HG03103 (cell line): ENCODE measurements around the gene TOR1A.
"Not testable (repeated sequence)": the region's sequence is repeated elsewhere in the genome, so short reads cannot be mapped to it uniquely, and the experiment has no call there.

ENCODE experiments used
- ATAC-seq: cut with Tn5 transposase; IDR thresholded peaks from one replicate; pipeline ENCODE4 v1.9.1; 2021; ENCODE audit warnings: low read depth; ENCODE audit not compliant: unreplicated experiment

Gene TOR1A

DNA sequence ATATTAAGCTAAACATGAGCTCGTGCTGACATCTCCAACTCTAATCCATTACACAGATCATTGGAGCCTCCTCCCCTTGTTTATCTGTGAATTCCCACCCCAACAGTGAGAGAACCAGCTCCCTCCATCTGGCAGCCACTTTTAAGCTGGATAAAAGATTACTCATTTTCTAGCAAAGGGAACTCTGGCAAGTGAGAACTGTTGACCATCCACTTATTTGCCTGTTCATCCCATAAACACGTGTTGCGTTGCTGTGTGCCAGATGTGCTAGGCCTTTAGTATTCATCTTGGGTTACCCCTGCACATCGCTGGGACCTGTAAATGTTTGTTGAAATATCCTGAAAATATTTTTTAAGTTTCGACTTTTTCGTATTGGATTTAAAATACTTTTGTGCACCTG, 2.4 kb upstream of the TOR1A start:
- no peak for ATAC-seq

DNA sequence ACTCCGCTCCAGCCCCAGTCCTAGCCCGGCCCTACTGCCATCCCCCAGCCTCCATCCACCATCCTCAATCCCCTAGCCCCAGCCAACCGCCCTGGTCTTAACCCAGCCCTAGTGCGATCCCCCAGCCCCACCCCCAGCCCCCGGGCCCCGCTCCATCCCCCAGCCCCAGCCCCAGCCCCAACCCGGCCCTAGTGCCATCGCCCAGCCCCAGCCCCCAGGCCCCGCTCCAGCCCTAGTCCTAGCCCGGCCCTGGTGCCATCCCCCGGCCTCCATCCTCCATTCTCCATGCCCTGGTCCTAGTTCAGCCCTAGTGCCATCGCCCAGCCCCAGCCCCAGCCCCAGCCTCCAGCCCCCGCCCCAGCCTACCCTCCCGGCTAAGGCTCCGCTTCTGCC, 398 bp downstream of the TOR1A start:
- ATAC-seq: peak; percentile 10

DNA sequence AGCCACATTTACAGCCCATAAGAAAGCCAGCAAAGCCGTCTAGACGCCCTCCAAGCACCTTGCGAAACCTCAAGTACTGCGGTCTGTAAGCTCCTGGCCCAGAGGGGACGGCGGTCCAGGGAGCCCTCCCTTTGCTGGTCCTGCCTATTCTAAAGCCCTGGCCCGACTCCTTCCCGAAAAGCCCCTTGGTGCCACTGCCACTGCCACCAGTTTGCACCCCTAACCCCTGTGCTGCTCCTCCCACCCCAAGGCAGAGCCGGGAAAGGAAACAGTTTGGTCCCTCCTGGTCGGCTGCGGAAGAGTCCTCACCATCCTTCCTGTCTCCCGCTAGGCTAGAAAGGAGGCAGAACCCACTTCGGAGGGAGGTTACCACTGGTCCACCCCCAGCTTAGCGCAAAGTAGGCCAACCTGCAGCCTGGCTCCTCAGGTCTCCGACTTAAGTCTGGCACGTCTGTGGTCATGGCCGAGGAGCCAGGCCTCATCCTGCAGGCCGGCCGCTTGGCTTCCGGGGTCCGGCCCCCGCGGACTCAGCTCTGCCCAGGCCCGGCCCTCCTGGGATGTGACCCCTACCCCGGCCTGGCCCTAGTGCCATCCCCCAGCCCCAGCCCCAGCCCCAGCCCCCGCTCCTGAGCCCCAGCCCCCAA, 916 bp downstream of the TOR1A start:
- no peak for ATAC-seq

DNA sequence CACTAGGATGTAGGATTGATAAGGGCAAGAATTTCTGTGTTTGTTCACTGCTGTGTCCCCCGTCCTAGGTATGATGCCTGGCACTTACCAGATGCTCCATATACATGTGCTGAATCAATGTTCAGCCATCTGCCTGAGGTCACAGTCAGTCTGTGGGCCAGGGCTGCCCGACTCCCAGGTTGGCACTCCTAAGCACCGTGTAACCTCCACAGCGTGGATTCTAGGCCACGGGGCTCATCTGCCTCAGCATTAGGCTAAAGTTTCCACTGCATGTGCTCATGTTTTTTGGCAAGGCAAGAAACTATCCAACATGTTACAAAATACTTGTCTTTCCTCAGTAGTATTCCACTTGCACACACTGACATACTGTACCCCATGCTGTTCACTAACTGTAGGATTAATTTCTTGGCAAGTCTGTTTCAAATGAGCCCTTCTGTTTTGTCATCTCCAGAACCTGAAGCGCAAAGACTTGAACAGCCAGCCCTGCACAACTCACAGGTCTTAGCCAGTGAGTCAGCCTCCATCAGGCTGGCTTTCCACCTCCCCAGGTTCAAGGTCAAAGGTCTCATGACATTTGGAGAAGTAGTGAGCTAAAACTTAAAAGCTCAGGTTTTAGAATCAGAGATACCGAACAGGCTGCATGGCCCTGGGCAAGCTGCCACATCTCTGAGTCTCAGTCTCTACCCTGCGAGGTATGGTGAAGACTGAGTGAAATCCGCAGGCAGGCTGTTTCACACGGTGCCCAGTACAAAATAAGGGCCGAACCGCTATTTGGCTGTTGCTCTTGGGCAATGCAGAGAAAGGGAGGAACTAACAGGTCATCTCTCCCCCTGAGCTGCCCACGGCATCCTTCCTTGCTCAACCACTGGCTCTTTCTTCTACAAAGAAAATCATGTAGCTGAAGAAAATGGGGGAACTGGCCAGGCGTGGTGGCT, 7.2 kb downstream of the TOR1A start:
- no peak for ATAC-seq

DNA sequence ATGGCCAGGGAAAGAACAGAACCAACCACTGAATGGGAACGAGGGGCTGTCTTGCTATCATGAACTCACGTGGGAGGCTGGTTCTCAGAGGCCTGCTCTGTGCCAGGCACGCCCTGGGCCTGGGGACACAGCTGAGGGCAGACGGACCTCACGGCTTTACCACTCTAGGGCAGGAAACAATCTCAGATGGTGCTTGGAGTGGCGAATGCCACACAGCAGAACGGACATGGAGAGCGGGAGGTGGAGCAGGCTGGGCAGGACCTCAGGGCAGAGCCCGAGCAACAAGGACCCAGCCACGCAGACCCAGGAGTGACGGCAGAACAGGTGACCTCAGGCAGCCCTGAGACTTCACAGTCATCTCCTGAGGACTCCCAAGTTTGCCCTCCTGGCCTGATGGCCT, 8.7 kb downstream of the TOR1A start:
- no peak for ATAC-seq

DNA sequence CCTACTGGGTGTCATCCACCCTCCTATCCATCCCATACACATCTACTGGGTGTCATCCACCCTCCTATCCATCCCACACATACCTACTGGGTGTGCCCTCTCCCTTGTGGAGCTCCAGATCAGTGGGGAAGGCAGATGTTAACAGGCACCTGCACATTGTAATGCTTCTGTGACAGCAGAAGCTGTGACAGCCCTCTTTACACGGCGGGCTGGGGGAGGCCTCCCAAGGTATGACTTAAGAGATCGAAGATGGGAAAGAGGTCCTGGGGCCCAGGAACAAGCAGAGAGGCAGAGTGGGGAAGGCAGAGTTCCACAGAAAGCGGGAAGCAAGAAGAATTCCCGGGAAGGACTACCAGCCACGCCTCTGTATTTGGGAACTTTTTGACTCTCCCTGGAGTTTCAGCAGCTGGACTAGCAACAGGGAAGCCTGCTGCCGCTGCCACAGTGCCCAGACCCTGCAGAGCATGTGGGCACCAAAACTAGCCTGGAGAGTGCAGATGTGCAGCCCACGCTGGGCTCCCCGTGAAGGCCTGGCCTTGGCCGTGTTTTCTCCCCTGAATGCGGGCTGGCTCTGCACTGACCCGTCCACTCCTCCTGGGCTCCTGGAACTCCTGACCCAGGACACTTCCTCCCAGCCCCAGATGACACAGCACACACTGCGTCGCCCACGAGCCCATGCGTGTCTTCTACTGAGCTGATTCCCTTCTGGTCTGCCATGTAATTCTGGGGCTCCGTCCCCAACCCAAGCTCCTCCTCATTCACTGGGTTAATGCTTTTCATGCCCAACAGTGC, 9.3 kb downstream of the TOR1A start:
- no peak for ATAC-seq

DNA sequence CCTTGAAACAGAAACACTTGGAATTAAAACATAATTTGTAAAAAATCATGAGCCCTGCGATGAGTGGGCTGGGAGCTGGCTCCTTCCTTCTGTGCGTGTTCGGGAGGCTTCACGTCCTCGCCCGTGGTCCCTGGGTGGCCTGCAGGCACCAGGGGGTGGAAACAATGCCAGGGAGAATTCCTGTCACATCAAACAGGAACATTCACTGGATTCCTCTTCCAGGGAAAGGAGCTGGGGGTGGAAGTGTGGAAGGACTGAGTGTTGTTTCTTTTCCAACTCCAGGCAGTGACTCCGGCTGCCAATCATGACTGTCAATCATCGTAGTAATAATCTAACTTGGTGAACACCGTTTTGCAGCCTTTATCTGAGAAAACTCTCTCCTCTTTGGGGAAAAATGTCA, 10.3 kb downstream of the TOR1A start:
- ATAC-seq: no peak

DNA sequence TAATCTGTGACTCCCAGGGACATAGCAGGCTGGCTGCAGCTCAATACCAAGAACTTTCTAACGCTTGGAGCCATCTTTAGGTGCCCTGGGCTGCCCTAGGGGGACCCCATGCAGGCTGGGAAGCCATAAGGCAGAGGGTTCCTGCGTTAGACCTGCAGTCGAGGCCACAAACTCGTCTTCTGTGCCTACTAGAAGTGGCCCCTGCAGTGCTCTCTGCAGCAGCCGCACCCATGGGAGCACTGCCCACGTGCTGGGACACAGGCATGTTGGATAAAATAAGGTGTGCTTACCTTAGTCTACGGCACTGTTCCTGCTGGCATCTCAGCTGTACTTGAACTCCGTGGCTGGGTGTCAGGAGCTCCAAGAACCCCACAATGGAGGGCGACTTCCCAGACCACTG, 11.6 kb downstream of the TOR1A start:
- no peak for ATAC-seq

DNA sequence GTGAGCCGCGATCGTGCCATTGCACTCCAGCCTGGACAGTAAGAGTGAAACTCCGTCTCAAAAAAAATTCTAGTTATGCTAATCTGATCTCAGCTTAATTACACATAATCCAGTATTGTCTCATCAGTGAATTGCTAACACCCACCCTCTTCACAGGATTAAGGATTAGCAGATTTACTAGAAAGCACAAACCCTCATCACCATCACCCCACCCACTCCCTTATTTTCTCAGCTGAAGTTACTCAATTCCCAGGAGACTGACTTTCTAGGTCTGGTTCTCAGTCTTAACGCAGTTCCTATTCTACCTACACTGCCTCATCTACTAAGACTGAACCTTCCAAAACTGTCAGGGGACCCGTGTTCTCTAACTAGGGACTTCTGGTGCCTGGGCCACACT, 12.0 kb downstream of the TOR1A start:
- no peak for ATAC-seq

DNA sequence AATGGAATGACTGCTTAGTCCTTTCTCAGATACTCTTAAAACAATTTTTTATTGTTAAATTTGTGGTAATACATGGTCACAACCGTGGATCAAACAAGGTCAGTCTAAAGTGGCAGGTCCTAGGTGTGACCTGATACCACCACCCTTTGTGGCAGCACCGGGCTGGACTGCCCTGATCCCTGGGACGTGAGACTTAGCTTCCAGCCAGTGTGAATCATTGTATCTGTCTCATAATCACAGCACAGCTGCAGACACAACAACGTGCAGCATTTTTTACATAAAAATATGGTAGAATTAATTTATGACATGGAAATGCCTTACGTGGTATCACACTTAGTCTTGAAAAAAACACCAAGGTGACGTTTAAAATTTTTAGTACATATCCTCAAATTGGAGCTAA, 13.1 kb downstream of the TOR1A start:
- no peak for ATAC-seq

DNA sequence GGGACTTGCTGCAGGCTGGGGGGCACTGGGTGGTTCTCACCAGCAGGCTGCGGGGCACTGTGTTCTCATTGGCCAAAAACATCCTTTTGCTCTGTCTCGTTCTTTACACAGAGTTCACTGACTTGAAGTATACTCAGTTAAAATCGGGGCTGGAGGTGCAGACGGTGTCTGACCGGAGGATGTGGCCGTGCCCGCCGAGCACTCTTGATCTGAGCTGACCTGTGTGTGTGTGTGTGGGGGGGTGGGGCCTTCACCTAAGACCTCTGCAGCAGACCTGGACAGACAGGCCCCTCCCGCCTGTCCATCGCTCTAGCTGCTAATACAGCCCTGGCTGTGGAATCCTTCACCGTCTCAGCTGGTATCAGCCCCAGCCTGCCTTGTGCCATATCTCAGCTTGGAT, 13.8 kb downstream of the TOR1A start:
- no peak for ATAC-seq

DNA sequence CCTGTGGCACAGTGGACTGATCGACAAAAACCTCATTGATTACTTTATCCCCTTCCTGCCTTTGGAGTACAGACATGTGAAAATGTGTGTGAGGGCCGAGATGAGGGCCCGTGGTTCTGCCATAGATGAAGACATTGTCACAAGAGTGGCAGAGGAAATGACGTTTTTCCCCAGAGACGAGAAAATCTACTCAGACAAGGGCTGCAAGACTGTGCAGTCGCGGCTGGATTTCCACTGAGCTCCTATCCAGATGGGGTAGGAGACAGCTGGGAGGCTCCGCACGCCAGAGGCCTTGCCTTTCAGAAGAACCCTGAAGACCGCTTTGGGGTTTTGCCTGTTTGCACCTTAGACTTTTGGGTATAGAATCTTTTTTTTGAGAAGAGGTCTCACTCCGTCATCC, 14.6 kb downstream of the TOR1A start:
- ATAC-seq: no peak

DNA sequence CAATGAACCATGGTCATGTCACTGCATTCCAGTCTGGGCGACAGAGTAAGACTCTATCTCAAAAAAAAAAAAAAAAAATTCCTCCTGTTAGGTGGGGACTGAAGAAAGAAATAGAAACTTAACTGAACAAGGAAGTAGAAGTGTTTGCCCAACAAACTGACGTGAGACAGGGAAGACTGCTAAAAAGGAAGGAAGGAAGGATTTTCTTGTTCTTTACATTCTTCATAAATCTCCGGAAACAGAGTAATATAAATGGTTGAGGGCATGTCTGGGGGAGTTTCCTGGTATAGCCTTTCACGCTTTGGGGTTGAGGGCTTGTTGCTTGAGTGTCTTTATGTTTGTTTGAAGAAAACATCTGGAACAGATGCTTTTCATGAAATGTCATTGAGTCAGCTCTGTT, 17.9 kb downstream of the TOR1A start:
- ATAC-seq: no peak

DNA sequence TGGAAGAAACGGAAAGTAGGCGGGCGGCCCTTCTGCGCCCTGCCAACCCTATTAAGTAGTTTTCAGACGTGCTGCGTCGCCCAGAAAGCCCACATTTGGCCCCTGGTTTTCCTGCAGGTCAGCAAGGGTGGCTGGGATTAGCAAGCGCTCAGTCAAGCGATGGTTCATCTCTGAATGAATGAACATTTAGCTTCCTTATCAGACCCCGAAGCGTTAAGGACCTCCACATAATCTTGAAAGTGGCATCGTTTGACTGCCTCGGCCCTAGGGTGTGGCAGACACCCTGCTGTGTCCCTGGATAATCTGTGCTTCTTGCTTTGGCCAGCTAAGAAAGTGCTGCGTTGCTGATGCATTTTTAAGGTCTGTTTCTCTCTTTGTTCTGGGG, 20.3 kb downstream of the TOR1A start:
- ATAC-seq: no peak

DNA sequence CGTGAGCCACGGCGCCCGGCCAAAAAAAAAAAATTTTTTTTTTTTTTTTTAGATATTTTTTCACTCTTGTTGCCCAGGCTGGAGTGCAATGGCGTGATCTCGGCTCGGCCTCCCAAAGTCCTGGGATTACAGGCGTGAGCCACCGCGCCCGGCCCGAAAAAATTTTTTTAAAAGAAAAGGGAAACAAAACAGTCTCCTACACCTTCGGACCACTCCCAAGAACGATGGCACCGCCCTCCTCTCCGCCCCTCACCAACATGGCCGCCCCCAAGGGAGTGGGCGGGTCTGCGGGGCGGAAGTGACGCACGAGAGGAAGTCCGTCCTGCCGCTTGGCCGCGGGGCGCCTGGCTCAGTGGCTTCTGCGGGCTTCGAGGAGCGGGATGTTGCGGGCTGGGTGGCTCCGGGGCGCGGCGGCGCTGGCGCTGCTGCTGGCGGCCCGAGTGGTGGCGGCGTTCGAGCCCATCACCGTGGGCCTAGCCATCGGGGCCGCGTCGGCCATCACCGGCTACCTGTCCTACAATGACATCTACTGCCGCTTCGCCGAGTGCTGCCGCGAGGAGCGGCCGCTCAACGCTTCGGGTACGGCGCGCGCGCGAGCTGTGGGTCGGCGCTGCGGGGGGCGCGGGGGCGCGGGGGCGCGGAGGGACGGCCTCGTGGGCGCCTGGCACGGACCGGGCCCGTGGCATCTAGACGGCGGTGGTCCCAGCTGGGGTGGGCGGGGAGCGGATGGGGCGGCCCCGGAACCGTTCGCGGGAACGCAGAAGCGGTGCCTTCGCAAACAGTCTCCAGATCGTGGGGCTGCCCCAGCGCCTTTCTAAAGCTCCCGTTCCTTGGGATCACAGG, 20.9 kb downstream of the TOR1A start, which contains the start of gene TOR1B:
Gene TOR1B (plus strand): TSS at position 352 of the 843 bp plus-strand sequence. CDS start 29 bp downstream, at position 381.
- ATAC-seq: peak; percentile 90

DNA sequence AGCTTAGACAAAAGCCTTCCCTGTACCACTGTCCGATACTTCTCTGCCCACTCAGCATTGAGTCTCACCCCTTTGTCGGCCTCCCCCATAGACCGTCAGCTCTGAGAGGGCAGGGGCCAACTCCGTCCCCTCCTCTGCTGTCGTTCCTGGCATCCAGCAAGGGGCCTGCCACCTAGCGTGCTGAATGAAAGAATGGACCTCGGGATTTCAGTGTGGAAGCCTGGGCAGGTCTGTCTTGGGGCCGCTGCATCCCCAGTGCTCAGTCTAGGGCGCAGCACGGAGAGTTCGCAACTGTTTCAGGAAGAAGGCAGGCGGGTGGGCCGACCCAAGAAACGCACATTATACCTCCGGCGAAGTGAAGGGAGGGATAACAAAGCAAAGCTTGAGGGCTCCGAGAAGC, 22.4 kb downstream of the TOR1A start:
- ATAC-seq: no peak

DNA sequence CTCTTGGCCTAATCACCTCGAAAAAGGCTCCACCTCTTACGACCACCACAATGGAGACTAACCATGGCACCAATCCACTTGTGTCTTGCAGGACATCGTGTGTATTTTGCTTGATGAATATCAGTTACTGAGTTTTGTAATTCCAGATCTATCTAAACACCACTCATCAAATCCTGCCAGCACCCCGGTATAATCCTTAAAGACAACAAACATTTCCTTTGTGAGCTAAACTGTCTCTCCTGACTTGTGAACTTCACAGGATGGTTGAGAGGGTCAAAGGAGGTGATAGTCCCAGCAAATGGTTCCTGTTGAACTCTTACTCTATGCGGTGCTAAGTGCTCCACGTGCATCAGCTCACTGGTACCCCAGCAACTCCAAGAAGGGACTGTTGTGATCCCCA, 25.0 kb downstream of the TOR1A start:
- ATAC-seq: no peak

DNA sequence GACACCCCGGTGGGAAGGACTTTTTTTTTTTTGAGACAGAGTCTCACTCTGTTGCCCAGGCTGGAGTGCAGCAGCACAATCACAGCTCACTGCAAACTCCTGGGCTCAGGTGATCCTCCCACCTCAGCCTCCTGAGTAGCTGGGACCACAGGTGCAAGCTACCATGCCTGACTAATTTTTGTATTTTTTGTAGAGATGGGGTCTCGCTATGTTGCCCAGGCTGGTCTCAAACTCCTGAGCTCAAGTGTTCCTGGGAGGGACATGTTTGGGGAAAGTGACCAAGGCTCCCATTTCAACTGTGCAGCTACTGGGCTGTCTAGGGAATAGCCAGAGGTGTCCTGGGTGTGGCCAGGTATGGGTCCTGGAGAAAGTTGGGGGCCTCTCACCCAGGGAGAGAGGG, 27.9 kb downstream of the TOR1A start:
- ATAC-seq: not testable (repeated sequence)

DNA sequence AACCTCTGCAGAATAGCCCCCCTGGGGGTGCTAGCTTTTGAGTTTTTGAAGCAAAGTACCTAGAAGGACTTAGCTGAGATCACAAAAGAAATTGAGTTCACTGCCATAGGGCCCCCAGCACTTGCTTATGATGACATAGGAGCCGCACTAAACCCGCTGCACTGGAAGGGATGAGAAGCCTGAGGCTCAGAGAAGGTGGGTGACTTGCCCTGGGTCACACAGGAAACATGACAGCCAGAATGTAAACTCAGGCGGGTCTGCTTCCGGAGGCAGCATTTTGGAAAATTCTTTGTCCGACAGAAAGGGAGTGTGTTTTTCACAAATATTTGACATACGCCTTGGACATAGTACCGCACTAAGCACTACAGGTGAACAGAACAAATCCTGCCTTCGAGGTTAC, 29.4 kb downstream of the TOR1A start:
- no peak for ATAC-seq

DNA sequence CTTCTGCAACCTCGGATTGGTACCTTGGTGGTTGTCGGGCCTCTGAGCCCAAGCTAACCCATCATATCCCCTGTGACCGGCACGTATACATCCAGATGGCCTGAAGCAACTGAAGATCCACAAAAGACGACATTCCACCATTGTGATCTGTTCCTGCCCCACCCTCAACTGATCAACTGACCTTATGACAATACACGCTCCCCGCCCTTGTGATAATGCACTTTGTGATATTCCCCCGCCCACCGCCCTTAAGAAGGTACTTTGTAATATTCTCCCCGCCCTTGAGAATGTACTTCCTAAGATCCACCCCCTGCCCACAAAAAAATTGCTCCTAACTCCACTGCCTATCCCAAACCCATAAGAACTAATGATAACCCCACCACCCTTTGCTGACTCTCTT, 37.5 kb downstream of the TOR1A start:
- no peak for ATAC-seq
